Measurements from ENCODE around the gene SCYGR7.
"Not testable (repeated sequence)": the region's sequence is repeated elsewhere in the genome, so short reads cannot be mapped to it uniquely, and the experiment has no call there.

GRCh38 chr2:227740705-227741104 lies 12.6 kb downstream of the SCYGR7 start:
- TF ChIP-seq CTCF, POLR2A (IDR thresholded peaks at IDR 0.05): not testable (repeated sequence)

All from uterus (tissue), 2 donors.